HCT116 (cell line): ENCODE results near the gene GNGT2. TPM values are rescaled to one million over a fixed set of nuclear protein-coding genes. Genes with fewer than 3 reads are reported as not detected.

Experiments used
- ATAC-seq: fragments of 200-7000 bp; cut with Tn5 transposase; 2 replicates; pipeline ENCODE4 v1.9.1; 2020; ENCODE audit warnings: mild to moderate bottlenecking, moderate library complexity
- Bru-seq: library from RNA; stranded (reverse); fragments of 400-500 nt; gene quantifications from one replicate; lab custom pipeline; 2021; lab: Mats Ljungman, UMichigan
- BruChase-seq, 2 experiments: library from RNA; stranded (reverse); fragments of 400-500 nt; gene quantifications; one replicate each; lab custom pipeline; 2021; lab: Mats Ljungman, UMichigan
- BruUV-seq: library from RNA; stranded (reverse); fragments of 400-500 nt; replicated peaks from 2 replicates; lab custom pipeline; 2021; lab: Mats Ljungman, UMichigan
- CTCF ChIA-PET: fragments of 300-600 bp; sonication (Branson Sonifier 250); formaldehyde crosslinking; loops from one replicate; lab custom pipeline; 2021; ENCODE audit warnings: antibody characterized with exemption; lab: Charles Lee
- POLR2A ChIA-PET: fragments of 300-600, 350-600 bp; sonication (Branson Sonifier 250); formaldehyde crosslinking; loops from one replicate; lab custom pipeline; 2021; ENCODE audit warnings: antibody characterized with exemption; lab: Charles Lee
- RAD21 ChIA-PET, 2 experiments: fragments of 300-600 bp; sonication (Branson Sonifier 250); formaldehyde crosslinking; loops; one replicate each; lab custom pipeline; 2023; ENCODE audit warnings: low total read pairs in 2 of 2; ENCODE audit not compliant: uncharacterized antibody in 2 of 2, unreplicated experiment in 2 of 2, low non-redundant PET in 1 of 2; lab: Charles Lee
- DNase-seq: peaks from one replicate; pipeline ENCODE4 v3.0.0-alpha.2; 2010; ENCODE audit warnings: low read depth, low spot score
- H2AFZ ChIP-seq: fragments of 200-600 bp; shearing (Covaris generic), sonication (generic); 2 replicates; pipeline ENCODE4 v1.6.1; 2017; ENCODE audit warnings: low read depth, mixed run types, mixed read lengths, antibody characterized with exemption, low read length; ENCODE audit not compliant: poor library complexity, severe bottlenecking
- H3K27ac ChIP-seq: 2 replicates; pipeline ENCODE4 v1.5.1; 2012; ENCODE audit warnings: low read depth, low read length
- H3K27me3 ChIP-seq: fragments of 200-600 bp; sonication (generic); 2 replicates; pipeline ENCODE4 v1.6.1; 2016; ENCODE audit warnings: mixed run types, low read length, mixed read lengths; ENCODE audit not compliant: insufficient read depth
- H3K36me3 ChIP-seq, 2 experiments: fragments of 200-500 bp in 1 of 2; fragments of 200-600 bp in 1 of 2; sonication (Bioruptor generic) in 1 of 2; sonication (generic) in 1 of 2; 2 replicates each; pipeline versions ENCODE4 v1.5.1 to v1.6.1; 2014 to 2016; ENCODE audit warnings: low read length in 2 of 2, inconsistent platforms in 1 of 2, mixed read lengths in 1 of 2, mixed run types in 1 of 2; ENCODE audit not compliant: insufficient read depth in 2 of 2, control insufficient read depth in 1 of 2
- H3K4me1 ChIP-seq, 2 experiments: fragments of 200-600 bp in 1 of 2; sonication (generic) in 1 of 2; 2 replicates each; pipeline versions ENCODE4 v1.5.1 to v1.6.1; 2012 to 2017; ENCODE audit warnings: low read length in 2 of 2, inconsistent platforms in 1 of 2, mild to moderate bottlenecking in 1 of 2, mixed read lengths in 1 of 2, mixed run types in 1 of 2, moderate library complexity in 1 of 2; ENCODE audit not compliant: insufficient read depth in 2 of 2, control insufficient read depth in 1 of 2
- H3K4me2 ChIP-seq: fragments of 200-600 bp; sonication (generic); 2 replicates; pipeline ENCODE4 v1.6.1; 2017; ENCODE audit warnings: mixed run types, low read length, mixed read lengths
- H3K4me3 ChIP-seq, 2 experiments: fragments of 200-600 bp in 1 of 2; sonication (generic) in 1 of 2; replicated peaks in 1 of 2; 2 replicates each; pipeline ENCODE4 v1.5.1; 2011 to 2016; ENCODE audit warnings: low read length in 2 of 2, control low read depth in 1 of 2, low read depth in 1 of 2, mild to moderate bottlenecking in 1 of 2, mixed read lengths in 1 of 2, mixed run types in 1 of 2
- H3K79me2 ChIP-seq: fragments of 200-600 bp; sonication (generic); 2 replicates; pipeline ENCODE4 v1.6.1; 2017; ENCODE audit warnings: mild to moderate bottlenecking, mixed run types, low read length, moderate library complexity, mixed read lengths; ENCODE audit not compliant: insufficient read depth
- H3K9ac ChIP-seq: fragments of 200-600 bp; sonication (generic); 2 replicates; pipeline ENCODE4 v1.6.1; 2016; ENCODE audit warnings: low read length, mixed read lengths
- H3K9me2 ChIP-seq: fragments of 200-600 bp; sonication (generic), shearing (Covaris generic); 2 replicates; pipeline ENCODE4 v1.6.1; 2017; ENCODE audit warnings: mixed run types, mild to moderate bottlenecking, moderate library complexity; ENCODE audit not compliant: insufficient read depth
- H3K9me3 ChIP-seq, 2 experiments: fragments of 200-500 bp in 1 of 2; fragments of 200-600 bp in 1 of 2; sonication (Bioruptor generic) in 1 of 2; sonication (generic) in 1 of 2; 2 replicates each; pipeline ENCODE4 v1.6.1; 2014 to 2017; ENCODE audit warnings: low read length in 2 of 2, mixed read lengths in 2 of 2, inconsistent platforms in 1 of 2, low read depth in 1 of 2, mild to moderate bottlenecking in 1 of 2, mixed run types in 1 of 2, moderate library complexity in 1 of 2; ENCODE audit not compliant: control insufficient read depth in 1 of 2, insufficient read depth in 1 of 2
- H4K20me1 ChIP-seq: fragments of 200-600 bp; sonication (generic), shearing (Covaris generic); 2 replicates; pipeline ENCODE4 v1.6.1; 2017; ENCODE audit warnings: mixed run types, mild to moderate bottlenecking, moderate library complexity; ENCODE audit not compliant: insufficient read depth
- CEBPB ChIP-seq: IDR thresholded peaks from 2 replicates; pipeline ENCODE4 v1.6.1; 2012; ENCODE audit warnings: low read depth
- JUND ChIP-seq: IDR thresholded peaks from 2 replicates; pipeline ENCODE4 v1.6.1; 2012
- POLR2AphosphoS5 ChIP-seq: IDR thresholded peaks from 2 replicates; pipeline ENCODE4 v1.6.1; 2011; ENCODE audit warnings: mild to moderate bottlenecking, low read depth, low read length, moderate library complexity
- RAD21 ChIP-seq: IDR thresholded peaks from 2 replicates; pipeline ENCODE4 v1.6.1; 2012; ENCODE audit warnings: low read depth, mild to moderate bottlenecking
- SIN3A ChIP-seq: IDR thresholded peaks from 2 replicates; pipeline ENCODE4 v1.6.1; 2012; ENCODE audit warnings: low read depth
- SRF ChIP-seq: IDR thresholded peaks from 2 replicates; pipeline ENCODE4 v1.6.1; 2012; ENCODE audit warnings: low read depth
- TCF7L2 ChIP-seq: IDR thresholded peaks from 2 replicates; pipeline ENCODE4 v1.7.0; 2011; ENCODE audit warnings: borderline replicate concordance, inconsistent platforms; ENCODE audit not compliant: insufficient read depth, insufficient read length; ENCODE audit errors: extremely low read depth
- YY1 ChIP-seq: IDR thresholded peaks from 2 replicates; pipeline ENCODE4 v1.6.1; 2011; ENCODE audit warnings: low read length, low read depth, moderate library complexity, mild to moderate bottlenecking; ENCODE audit not compliant: insufficient replicate concordance; ENCODE audit errors: extremely low read depth
- ZFX ChIP-seq: fragments of 450-650 bp; IDR thresholded peaks from 2 replicates; pipeline ENCODE4 v1.6.1; 2017
- ZNF274 ChIP-seq: fragments of 200-500 bp; sonication (Bioruptor generic); IDR thresholded peaks from 2 replicates; pipeline ENCODE4 v1.6.1; 2014; ENCODE audit warnings: mild to moderate bottlenecking, low read depth, low read length, inconsistent platforms
- intact Hi-C: fragments of 100-400 bp; cut with micrococcal nuclease; formaldehyde crosslinking; loops from 2 replicates; pipeline ENCODE4 v1.10.0; 2022
- long read RNA-seq: library from polyadenylated mRNA; unstranded; transcript quantifications from one replicate; pipeline ENCODE4 v2.0.0, GENCODE V29; 2021; ENCODE audit not compliant: unreplicated experiment
- polyA plus RNA-seq: library from polyadenylated mRNA; unstranded; fragments of >200 nt; gene quantifications from 2 replicates; pipeline ENCODE4 v1.2.1, GENCODE V29; 2012; ENCODE audit warnings: missing spikeins
- total RNA-seq: library from RNA; stranded (reverse); gene quantifications from one replicate; pipeline ENCODE4 v1.2.1, GENCODE V29; 2021; ENCODE audit not compliant: unreplicated experiment
- TF ChIP-seq, protein P1 (sequence below): IDR thresholded peaks from 2 replicates; pipeline ENCODE4 v1.6.1; 2012
- TF ChIP-seq, protein P2 (sequence below), 3 experiments: fragments of 200-600 bp in 1 of 3; sonication (generic) in 1 of 3; IDR thresholded peaks in 2 of 3; conservative IDR thresholded peaks in 1 of 3; 2 replicates each; pipeline ENCODE4 v1.5.1; 2012 to 2017; ENCODE audit warnings: low read depth in 2 of 3, low read length in 2 of 3, antibody characterized with exemption in 1 of 3, borderline replicate concordance in 1 of 3, control low read depth in 1 of 3, mild to moderate bottlenecking in 1 of 3, mixed read lengths in 1 of 3, mixed run types in 1 of 3, moderate library complexity in 1 of 3; ENCODE audit not compliant: insufficient read depth in 1 of 3
- TF ChIP-seq, protein P3 (sequence below): IDR thresholded peaks from 2 replicates; pipeline ENCODE4 v1.6.1; 2011; ENCODE audit warnings: mild to moderate bottlenecking, low read length, moderate library complexity; ENCODE audit not compliant: insufficient replicate concordance; ENCODE audit errors: extremely low read depth

Gene GNGT2
- total RNA-seq (not detected), Bru-seq, nascent RNA (percentile 12 among the genes with signal in this experiment), BruChase-seq, experiment 1, labeled RNA remaining after a 6-hour chase (percentile 15 among the genes with signal in this experiment), BruChase-seq, experiment 2, labeled RNA remaining after a 2-hour chase (percentile 16 among the genes with signal in this experiment)
- not detected in 2 replicates for polyA plus RNA-seq
- long read RNA-seq = 0 reads

DNA sequence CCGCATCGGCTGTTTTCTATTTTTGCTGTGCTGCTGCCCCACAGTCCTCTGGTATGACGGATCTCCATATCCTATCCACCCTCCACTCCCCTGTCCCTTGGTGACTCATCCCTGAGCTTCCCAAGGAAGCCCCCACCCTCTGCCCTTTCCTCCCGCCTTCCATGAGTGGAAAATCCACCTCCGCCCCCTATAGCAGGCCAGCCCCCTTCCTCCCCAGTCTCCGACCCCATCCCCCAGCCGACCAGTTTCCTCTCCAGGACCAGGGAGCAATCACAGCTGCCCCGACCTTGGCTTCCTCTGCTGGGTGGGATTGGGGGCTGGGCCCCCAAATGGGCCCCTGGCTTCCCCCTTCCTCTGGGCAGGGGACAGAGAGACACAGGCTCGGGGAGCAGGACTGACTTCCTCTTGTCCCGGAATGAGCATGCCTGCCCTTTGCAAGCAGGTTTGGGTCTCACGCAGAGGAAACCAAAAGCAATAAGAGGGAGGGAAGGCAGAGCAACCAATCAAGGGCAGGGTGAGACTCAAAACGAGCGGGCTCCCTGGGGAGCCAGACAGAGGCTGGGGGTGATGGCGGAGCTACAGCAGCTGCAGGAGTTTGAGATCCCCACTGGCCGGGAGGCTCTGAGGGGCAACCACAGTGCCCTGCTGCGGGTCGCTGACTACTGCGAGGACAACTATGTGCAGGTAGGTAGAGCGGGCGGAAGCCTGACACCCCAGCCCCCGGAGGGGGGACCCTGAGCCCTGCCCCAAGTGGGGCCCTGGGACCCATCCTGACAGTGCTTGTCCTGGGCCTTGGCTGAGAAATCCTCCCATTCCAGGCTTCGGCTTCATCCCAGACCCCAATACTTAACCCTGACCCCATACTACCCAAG lies at the start of gene GNGT2, which contains the start of gene ABI3:
Gene GNGT2, minus strand, starts transcription at position 417 of the 872 bp plus-strand sequence. CDS start 3,152 bp downstream, outside the sequence.
Gene ABI3, plus strand, starts transcription at position 550 of the 872 bp plus-strand sequence. Its CDS starts 18 bp downstream, at position 568.
- Histone ChIP-seq H3K4me3 (no peak within 1 kb of the TSS), H4K20me1 (no peaks in the 10 kb centered on the region), H3K9me2 (no peaks in the 10 kb centered on the region), H3K4me2 (peak within 1 kb of the TSS; percentile 15; the same call in 1 of the 2 replicates), H2AFZ (no peak within 1 kb of the TSS), H3K9me3 (no peaks in the 10 kb centered on the region), H3K27ac (no peak within 1 kb of the TSS), H3K27me3 (peaks cover 4% of the 10 kb centered on the region; the same call in 1 of the 2 replicates), H3K4me1 (peaks cover 0 to 11% of the 10 kb centered on the region in 2 experiments; a peak in 2 of 4 replicates), H3K79me2 (no peaks in the 10 kb centered on the region), H3K9ac (no peak within 1 kb of the TSS), H3K36me3 (no peaks in the 10 kb centered on the region)
- RAD21 ChIA-PET = no interaction called here
- DNase-seq (no peak), ATAC-seq (no peak)
- POLR2A ChIA-PET = no interaction called here
- intact Hi-C loops = no loop called here
- TF ChIP-seq YY1 (no peak), JUND (no peak), TCF7L2 (no peak), SIN3A (no peak), POLR2AphosphoS5 (no peak), RAD21 (no peak), SRF (no peak), ZNF274 (no peak), ZFX (no peak), CEBPB (no peak)
- TF ChIP-seq, protein P1, sequence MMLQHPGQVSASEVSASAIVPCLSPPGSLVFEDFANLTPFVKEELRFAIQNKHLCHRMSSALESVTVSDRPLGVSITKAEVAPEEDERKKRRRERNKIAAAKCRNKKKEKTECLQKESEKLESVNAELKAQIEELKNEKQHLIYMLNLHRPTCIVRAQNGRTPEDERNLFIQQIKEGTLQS = no peak
- TF ChIP-seq, protein P2, sequence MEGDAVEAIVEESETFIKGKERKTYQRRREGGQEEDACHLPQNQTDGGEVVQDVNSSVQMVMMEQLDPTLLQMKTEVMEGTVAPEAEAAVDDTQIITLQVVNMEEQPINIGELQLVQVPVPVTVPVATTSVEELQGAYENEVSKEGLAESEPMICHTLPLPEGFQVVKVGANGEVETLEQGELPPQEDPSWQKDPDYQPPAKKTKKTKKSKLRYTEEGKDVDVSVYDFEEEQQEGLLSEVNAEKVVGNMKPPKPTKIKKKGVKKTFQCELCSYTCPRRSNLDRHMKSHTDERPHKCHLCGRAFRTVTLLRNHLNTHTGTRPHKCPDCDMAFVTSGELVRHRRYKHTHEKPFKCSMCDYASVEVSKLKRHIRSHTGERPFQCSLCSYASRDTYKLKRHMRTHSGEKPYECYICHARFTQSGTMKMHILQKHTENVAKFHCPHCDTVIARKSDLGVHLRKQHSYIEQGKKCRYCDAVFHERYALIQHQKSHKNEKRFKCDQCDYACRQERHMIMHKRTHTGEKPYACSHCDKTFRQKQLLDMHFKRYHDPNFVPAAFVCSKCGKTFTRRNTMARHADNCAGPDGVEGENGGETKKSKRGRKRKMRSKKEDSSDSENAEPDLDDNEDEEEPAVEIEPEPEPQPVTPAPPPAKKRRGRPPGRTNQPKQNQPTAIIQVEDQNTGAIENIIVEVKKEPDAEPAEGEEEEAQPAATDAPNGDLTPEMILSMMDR (IDR thresholded peaks at IDR 0.05 in 2 of 3, conservative IDR thresholded peaks at IDR 0.05 in 1 of 3; ENCODE audit: borderline replicate concordance in 1 of 3, insufficient read depth in 1 of 3, low read depth in 2 of 3, low read length in 2 of 3) = no peak
- TF ChIP-seq, protein P3, sequence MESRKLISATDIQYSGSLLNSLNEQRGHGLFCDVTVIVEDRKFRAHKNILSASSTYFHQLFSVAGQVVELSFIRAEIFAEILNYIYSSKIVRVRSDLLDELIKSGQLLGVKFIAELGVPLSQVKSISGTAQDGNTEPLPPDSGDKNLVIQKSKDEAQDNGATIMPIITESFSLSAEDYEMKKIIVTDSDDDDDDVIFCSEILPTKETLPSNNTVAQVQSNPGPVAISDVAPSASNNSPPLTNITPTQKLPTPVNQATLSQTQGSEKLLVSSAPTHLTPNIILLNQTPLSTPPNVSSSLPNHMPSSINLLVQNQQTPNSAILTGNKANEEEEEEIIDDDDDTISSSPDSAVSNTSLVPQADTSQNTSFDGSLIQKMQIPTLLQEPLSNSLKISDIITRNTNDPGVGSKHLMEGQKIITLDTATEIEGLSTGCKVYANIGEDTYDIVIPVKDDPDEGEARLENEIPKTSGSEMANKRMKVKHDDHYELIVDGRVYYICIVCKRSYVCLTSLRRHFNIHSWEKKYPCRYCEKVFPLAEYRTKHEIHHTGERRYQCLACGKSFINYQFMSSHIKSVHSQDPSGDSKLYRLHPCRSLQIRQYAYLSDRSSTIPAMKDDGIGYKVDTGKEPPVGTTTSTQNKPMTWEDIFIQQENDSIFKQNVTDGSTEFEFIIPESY = no peak
- BruUV-seq = no TSS peak
- CTCF ChIA-PET = no interaction called here
